ENCODE data around the gene TMA7B.

Gene TMA7B

GRCh38 chr22:39933741-39934140, 26.5 kb upstream of the TMA7B start:
- H3K27ac ChIP-seq, result no peak overlapping the region
- TF ChIP-seq ZFX (IDR thresholded peaks at IDR 0.05; ENCODE audit: borderline replicate concordance), result no peak
- TF ChIP-seq, protein P1, sequence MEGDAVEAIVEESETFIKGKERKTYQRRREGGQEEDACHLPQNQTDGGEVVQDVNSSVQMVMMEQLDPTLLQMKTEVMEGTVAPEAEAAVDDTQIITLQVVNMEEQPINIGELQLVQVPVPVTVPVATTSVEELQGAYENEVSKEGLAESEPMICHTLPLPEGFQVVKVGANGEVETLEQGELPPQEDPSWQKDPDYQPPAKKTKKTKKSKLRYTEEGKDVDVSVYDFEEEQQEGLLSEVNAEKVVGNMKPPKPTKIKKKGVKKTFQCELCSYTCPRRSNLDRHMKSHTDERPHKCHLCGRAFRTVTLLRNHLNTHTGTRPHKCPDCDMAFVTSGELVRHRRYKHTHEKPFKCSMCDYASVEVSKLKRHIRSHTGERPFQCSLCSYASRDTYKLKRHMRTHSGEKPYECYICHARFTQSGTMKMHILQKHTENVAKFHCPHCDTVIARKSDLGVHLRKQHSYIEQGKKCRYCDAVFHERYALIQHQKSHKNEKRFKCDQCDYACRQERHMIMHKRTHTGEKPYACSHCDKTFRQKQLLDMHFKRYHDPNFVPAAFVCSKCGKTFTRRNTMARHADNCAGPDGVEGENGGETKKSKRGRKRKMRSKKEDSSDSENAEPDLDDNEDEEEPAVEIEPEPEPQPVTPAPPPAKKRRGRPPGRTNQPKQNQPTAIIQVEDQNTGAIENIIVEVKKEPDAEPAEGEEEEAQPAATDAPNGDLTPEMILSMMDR (IDR thresholded peaks at IDR 0.05), result no peak

GRCh38 chr22:39935116-39935515, 25.1 kb upstream of the TMA7B start:
- no peak overlapping the region for H3K27ac ChIP-seq
- no peak for TF ChIP-seq ZFX (IDR thresholded peaks at IDR 0.05; ENCODE audit: borderline replicate concordance)
- TF ChIP-seq, protein P1 (IDR thresholded peaks at IDR 0.05), result no peak

DNA sequence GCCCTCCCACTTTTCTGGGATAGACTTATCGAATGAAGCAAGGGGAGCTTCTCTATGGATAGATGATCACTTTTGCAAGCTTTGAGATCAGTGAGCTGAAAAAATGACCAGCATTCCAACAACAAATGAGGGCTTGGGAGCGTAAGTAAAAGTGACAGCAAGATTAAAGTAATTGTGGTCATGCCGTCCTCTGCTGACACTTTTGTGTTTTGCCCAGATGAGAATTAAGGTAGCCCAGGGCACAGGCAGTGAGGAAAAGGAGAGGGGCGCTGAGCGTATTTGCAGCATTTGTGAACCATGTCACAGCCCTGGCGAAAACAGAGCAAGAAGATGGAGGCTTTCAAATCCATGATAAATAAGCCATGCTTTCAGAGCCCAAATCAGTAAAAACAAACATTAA, 24.6 kb upstream of the TMA7B start:
- TF ChIP-seq, protein P1 (IDR thresholded peaks at IDR 0.05), result no peak
- no peak for TF ChIP-seq ZFX (IDR thresholded peaks at IDR 0.05; ENCODE audit: borderline replicate concordance)

GRCh38 chr22:39936523-39937145, 23.6 kb upstream of the TMA7B start:
- TF ChIP-seq, protein P1 (IDR thresholded peaks at IDR 0.05), result no peak
- TF ChIP-seq ZFX (IDR thresholded peaks at IDR 0.05; ENCODE audit: borderline replicate concordance), result no peak
- H3K27ac ChIP-seq, result no peak overlapping the region

More for the DNA sequence above, 24.6 kb upstream of the TMA7B start:
- H3K27ac ChIP-seq, result no peak overlapping the region

GRCh38 chr22:39937906-39938305, 22.3 kb upstream of the TMA7B start:
- TF ChIP-seq, protein P1 (IDR thresholded peaks at IDR 0.05), result no peak
- no peak for TF ChIP-seq ZFX (IDR thresholded peaks at IDR 0.05; ENCODE audit: borderline replicate concordance)
- H3K27ac ChIP-seq, result no peak overlapping the region

GRCh38 chr22:39938509-39939111, 21.6 kb upstream of the TMA7B start:
- TF ChIP-seq ZFX (IDR thresholded peaks at IDR 0.05; ENCODE audit: borderline replicate concordance), result no peak
- TF ChIP-seq, protein P1 (IDR thresholded peaks at IDR 0.05), result no peak
- H3K27ac ChIP-seq, result no peak overlapping the region

GRCh38 chr22:39939830-39940229, 20.4 kb upstream of the TMA7B start:
- no peak overlapping the region for H3K27ac ChIP-seq
- TF ChIP-seq ZFX (IDR thresholded peaks at IDR 0.05; ENCODE audit: borderline replicate concordance), result no peak
- TF ChIP-seq, protein P1 (IDR thresholded peaks at IDR 0.05), result no peak
